SJCRH30 (cell line): ENCODE data around the gene CELSR2. TPM values are rescaled to one million over a fixed set of nuclear protein-coding genes. Genes with fewer than 3 reads are reported as not detected.

Source experiments
- DNase-seq, 2 experiments: peaks; one replicate each; pipeline ENCODE4 v3.0.0-alpha.2; 2015 to 2020
- H3K27ac ChIP-seq: fragments of 250-450 bp; sonication (Bioruptor Pico); 2 replicates; pipeline ENCODE4 v1.5.1; 2020; ENCODE audit warnings: mild to moderate bottlenecking, moderate library complexity
- H3K27me3 ChIP-seq: fragments of 250-450 bp; sonication (Bioruptor Pico); 2 replicates; pipeline ENCODE4 v1.5.1; 2020; ENCODE audit warnings: mild to moderate bottlenecking, moderate library complexity
- H3K36me3 ChIP-seq: fragments of 250-450 bp; sonication (Bioruptor Pico); 2 replicates; pipeline ENCODE4 v1.5.1; 2020; ENCODE audit warnings: mild to moderate bottlenecking, moderate library complexity
- H3K4me1 ChIP-seq: fragments of 250-450 bp; sonication (Bioruptor Pico); 2 replicates; pipeline ENCODE4 v1.5.1; 2020; ENCODE audit warnings: mild to moderate bottlenecking, moderate library complexity
- H3K4me3 ChIP-seq: fragments of 250-450 bp; sonication (Bioruptor Pico); 2 replicates; pipeline ENCODE4 v1.5.1; 2020; ENCODE audit warnings: mild to moderate bottlenecking, moderate library complexity
- H3K9me3 ChIP-seq: fragments of 250-450 bp; sonication (Bioruptor Pico); replicated peaks from 2 replicates; pipeline ENCODE4 v1.5.1; 2020; ENCODE audit warnings: mild to moderate bottlenecking, moderate library complexity
- total RNA-seq: library from RNA; depleted of rRNA; stranded (reverse); fragments of >200 nt; shearing (Covaris generic); gene quantifications from 2 replicates; pipeline ENCODE4 v1.2.3, GENCODE V29; 2014; rRNA removed

The CELSR2 gene
- total RNA-seq, result 2.6 and 4.0 TPM in 2 replicates

GRCh38 chr1:109248797-109249629 lies at the start of gene CELSR2:
Gene CELSR2 (plus strand): TSS chr1:109249539. CDS start chr1:109250080, 541 bp downstream.
- no peaks in the 10 kb centered on the region for H3K36me3 ChIP-seq
- DNase-seq, result peak; percentile 68 to 82
- no peaks in the 10 kb centered on the region for H3K9me3 ChIP-seq
- no peak within 1 kb of the TSS for H3K27ac ChIP-seq
- peak within 1 kb of the TSS; percentile 66 for H3K4me3 ChIP-seq
- no peaks in the 10 kb centered on the region; the same call in 1 of the 2 replicates for H3K27me3 ChIP-seq
- H3K4me1 ChIP-seq, result peaks cover 5% of the 10 kb centered on the region

- Histone ChIP-seq H3K27me3 (no peaks in the 10 kb centered on the region), H3K4me1 (peaks cover 14% of the 10 kb centered on the region; the same call in 1 of the 2 replicates), H3K4me3 (no peak overlapping the region), H3K9me3 (no peaks in the 10 kb centered on the region), H3K36me3 (no peaks in the 10 kb centered on the region), H3K27ac (no peak overlapping the region)
- DNase-seq, result no peak
Observed at GRCh38 chr1:109199710-109200109, 49.6 kb upstream of the CELSR2 start.

- Histone ChIP-seq H3K27ac (no peak overlapping the region), H3K9me3 (no peaks in the 10 kb centered on the region), H3K4me1 (peaks cover 14% of the 10 kb centered on the region; the same call in 1 of the 2 replicates), H3K4me3 (no peak overlapping the region), H3K27me3 (no peaks in the 10 kb centered on the region), H3K36me3 (no peaks in the 10 kb centered on the region)
- peak; percentile 80 to 85 for DNase-seq
Observed at GRCh38 chr1:109201123-109201703, 48.1 kb upstream of the CELSR2 start.

- Histone ChIP-seq H3K4me1 (peaks cover 3% of the 10 kb centered on the region; the same call in 1 of the 2 replicates), H3K27me3 (peaks cover 10% of the 10 kb centered on the region; the same call in 1 of the 2 replicates), H3K4me3 (no peak overlapping the region), H3K9me3 (no peaks in the 10 kb centered on the region), H3K27ac (no peak overlapping the region), H3K36me3 (no peaks in the 10 kb centered on the region)
- DNase-seq, result no peak
Observed at GRCh38 chr1:109204484-109204883, 44.9 kb upstream of the CELSR2 start.

GRCh38 chr1:109206339-109206738 lies 43.0 kb upstream of the CELSR2 start:
- H3K27ac ChIP-seq, result no peak overlapping the region
- peaks cover 2% of the 10 kb centered on the region; the same call in 1 of the 2 replicates for H3K4me1 ChIP-seq
- H3K27me3 ChIP-seq, result peaks cover 10% of the 10 kb centered on the region; the same call in 1 of the 2 replicates
- H3K9me3 ChIP-seq, result no peaks in the 10 kb centered on the region
- no peaks in the 10 kb centered on the region for H3K36me3 ChIP-seq
- no peak overlapping the region for H3K4me3 ChIP-seq
- DNase-seq, result no peak

- no peaks in the 10 kb centered on the region; the same call in 1 of the 2 replicates for H3K4me1 ChIP-seq
- no peak for DNase-seq
- H3K36me3 ChIP-seq, result no peaks in the 10 kb centered on the region
- H3K4me3 ChIP-seq, result no peak overlapping the region
- peaks cover 10% of the 10 kb centered on the region; the same call in 1 of the 2 replicates for H3K27me3 ChIP-seq
- no peaks in the 10 kb centered on the region for H3K9me3 ChIP-seq
- H3K27ac ChIP-seq, result no peak overlapping the region
Observed at GRCh38 chr1:109207467-109208103, 41.8 kb upstream of the CELSR2 start.

- H3K36me3 ChIP-seq, result no peaks in the 10 kb centered on the region
- no peak overlapping the region for H3K27ac ChIP-seq
- peaks cover 10% of the 10 kb centered on the region; the same call in 1 of the 2 replicates for H3K27me3 ChIP-seq
- no peaks in the 10 kb centered on the region; the same call in 1 of the 2 replicates for H3K4me1 ChIP-seq
- no peaks in the 10 kb centered on the region for H3K9me3 ChIP-seq
- no peak overlapping the region for H3K4me3 ChIP-seq
- no peak for DNase-seq
Observed at GRCh38 chr1:109208394-109208793, 40.9 kb upstream of the CELSR2 start.

- no peak for DNase-seq
- Histone ChIP-seq H3K27ac (no peak overlapping the region), H3K27me3 (peaks cover 10% of the 10 kb centered on the region; the same call in 1 of the 2 replicates), H3K36me3 (no peaks in the 10 kb centered on the region), H3K4me3 (no peak overlapping the region), H3K9me3 (no peaks in the 10 kb centered on the region), H3K4me1 (no peaks in the 10 kb centered on the region; the same call in 1 of the 2 replicates)
Observed at GRCh38 chr1:109208836-109209463, 40.4 kb upstream of the CELSR2 start.

GRCh38 chr1:109210058-109210457 lies 39.3 kb upstream of the CELSR2 start:
- H3K4me3 ChIP-seq, result no peak overlapping the region
- H3K27ac ChIP-seq, result no peak overlapping the region
- H3K4me1 ChIP-seq, result peaks cover under 1% of the 10 kb centered on the region
- no peak for DNase-seq
- H3K9me3 ChIP-seq, result no peaks in the 10 kb centered on the region
- no peaks in the 10 kb centered on the region for H3K36me3 ChIP-seq
- peaks cover 10% of the 10 kb centered on the region; the same call in 1 of the 2 replicates for H3K27me3 ChIP-seq

GRCh38 chr1:109213345-109213823 lies 36.0 kb upstream of the CELSR2 start:
- Histone ChIP-seq H3K4me3 (peak overlapping the region; percentile 80), H3K27ac (no peak overlapping the region), H3K9me3 (no peaks in the 10 kb centered on the region), H3K4me1 (peaks cover 5% of the 10 kb centered on the region), H3K36me3 (peaks cover 3% of the 10 kb centered on the region; the same call in 1 of the 2 replicates), H3K27me3 (peaks cover 8% of the 10 kb centered on the region; the same call in 1 of the 2 replicates)
- DNase-seq, result no peak

GRCh38 chr1:109213824-109214693 lies 35.3 kb upstream of the CELSR2 start, which contains the start of gene SARS1:
Gene SARS1 (plus strand): TSS chr1:109213918. CDS start chr1:109213993, 75 bp downstream.
- DNase-seq, result peak; percentile 86 to 93
- Histone ChIP-seq H3K4me1 (peaks cover 5% of the 10 kb centered on the region), H3K27ac (peak within 1 kb of the TSS; percentile 49), H3K27me3 (0 out of 2 replicates have a peak, but pooled peaks cover 2% of the 10 kb centered on the region), H3K9me3 (no peaks in the 10 kb centered on the region), H3K36me3 (peaks cover 3% of the 10 kb centered on the region; the same call in 1 of the 2 replicates), H3K4me3 (peak within 1 kb of the TSS; percentile 80)

GRCh38 chr1:109214695-109215623 lies 34.4 kb upstream of the CELSR2 start:
- Histone ChIP-seq H3K4me3 (peak overlapping the region; percentile 80), H3K4me1 (peaks cover 5% of the 10 kb centered on the region), H3K9me3 (no peaks in the 10 kb centered on the region), H3K27me3 (no peaks in the 10 kb centered on the region), H3K36me3 (peaks cover 3% of the 10 kb centered on the region; the same call in 1 of the 2 replicates), H3K27ac (peak overlapping the region; percentile 49)
- DNase-seq, result peak; percentile 21 to 51
